ENCODE results near the gene AUTS2. TPM values are rescaled to one million over a fixed set of nuclear protein-coding genes. Genes with fewer than 3 reads are reported as not detected.

AUTS2 gene
- total and polyA plus RNA-seq, 2 donors (not counting 1 experiment from before 2014, with no cell fraction given), result 0.60 to 9.1 TPM

- no peak overlapping the region for H2AFZ ChIP-seq (ENCODE audit: low read length)
- H3K4me3 ChIP-seq (replicated peaks in 1 of 4; ENCODE audit: control extremely low read depth in 1 of 4, insufficient read depth in 1 of 4, low read depth in 3 of 4, low read length in 4 of 4), result no peak overlapping the region
- H3K27me3 ChIP-seq (ENCODE audit: control insufficient read depth, insufficient read depth, low read length), result no peaks in the 10 kb centered on the region
- no peak for TF ChIP-seq EZH2 (IDR thresholded peaks at IDR 0.05; ENCODE audit: low read length, missing control alignments)
- no peak for TF ChIP-seq CTCF (conservative IDR thresholded peaks at IDR 0.05 in 1 of 2, IDR thresholded peaks at IDR 0.05 in 1 of 2; ENCODE audit: low read depth in 1 of 2, low read length in 2 of 2)
- no peaks in the 10 kb centered on the region for H4K20me1 ChIP-seq (ENCODE audit: control insufficient read depth, extremely low read depth, insufficient read depth, low read length)
- H3K9ac ChIP-seq (ENCODE audit: insufficient read depth, low read length), result no peak overlapping the region
- DNase-seq (ENCODE audit: low read depth in 2 of 2), result no peak
- no peaks in the 10 kb centered on the region for H3K36me3 ChIP-seq (ENCODE audit: control insufficient read depth, insufficient read depth, low read length)
- H3K4me2 ChIP-seq (ENCODE audit: extremely low read depth, insufficient read depth, low read length), result no peak overlapping the region
- no peak overlapping the region for H3K27ac ChIP-seq (ENCODE audit: insufficient read depth, low read length)
- H3K79me2 ChIP-seq (ENCODE audit: control insufficient read depth, insufficient read depth, low read length), result no peaks in the 10 kb centered on the region
- no peaks in the 10 kb centered on the region for H3K9me3 ChIP-seq (ENCODE audit: control insufficient read depth, insufficient read depth, low read depth, low read length)
- no peaks in the 10 kb centered on the region for H3K4me1 ChIP-seq (ENCODE audit: control insufficient read depth, extremely low read depth, insufficient read depth, low read length)
Measured at GRCh38 chr7:70759674-70760073, 1161.4 kb downstream of the AUTS2 start.

- Histone ChIP-seq H3K9ac (ENCODE audit: insufficient read depth, low read length) (no peak overlapping the region), H3K4me1 (ENCODE audit: control insufficient read depth, extremely low read depth, insufficient read depth, low read length) (no peaks in the 10 kb centered on the region), H2AFZ (ENCODE audit: low read length) (no peak overlapping the region), H3K27me3 (ENCODE audit: control insufficient read depth, insufficient read depth, low read length) (no peaks in the 10 kb centered on the region), H4K20me1 (ENCODE audit: control insufficient read depth, extremely low read depth, insufficient read depth, low read length) (no peaks in the 10 kb centered on the region), H3K9me3 (ENCODE audit: control insufficient read depth, insufficient read depth, low read depth, low read length) (no peaks in the 10 kb centered on the region), H3K4me2 (ENCODE audit: extremely low read depth, insufficient read depth, low read length) (no peak overlapping the region), H3K36me3 (ENCODE audit: control insufficient read depth, insufficient read depth, low read length) (peaks cover 4% of the 10 kb centered on the region), H3K79me2 (ENCODE audit: control insufficient read depth, insufficient read depth, low read length) (no peaks in the 10 kb centered on the region), H3K27ac (ENCODE audit: insufficient read depth, low read length) (no peak overlapping the region), H3K4me3 (replicated peaks in 1 of 4; ENCODE audit: control extremely low read depth in 1 of 4, insufficient read depth in 1 of 4, low read depth in 3 of 4, low read length in 4 of 4) (no peak overlapping the region)
- TF ChIP-seq CTCF (conservative IDR thresholded peaks at IDR 0.05 in 1 of 2, IDR thresholded peaks at IDR 0.05 in 1 of 2; ENCODE audit: low read depth in 1 of 2, low read length in 2 of 2) (no peak), EZH2 (IDR thresholded peaks at IDR 0.05; ENCODE audit: low read length, missing control alignments) (no peak)
- DNase-seq (ENCODE audit: low read depth in 2 of 2), result no peak
Measured at GRCh38 chr7:70761711-70762328, 1163.5 kb downstream of the AUTS2 start.

GRCh38 chr7:70762696-70763095 is 1164.4 kb downstream of the AUTS2 start:
- Histone ChIP-seq H3K9ac (ENCODE audit: insufficient read depth, low read length) (no peak overlapping the region), H4K20me1 (ENCODE audit: control insufficient read depth, extremely low read depth, insufficient read depth, low read length) (no peaks in the 10 kb centered on the region), H3K4me3 (replicated peaks in 1 of 4; ENCODE audit: control extremely low read depth in 1 of 4, insufficient read depth in 1 of 4, low read depth in 3 of 4, low read length in 4 of 4) (no peak overlapping the region), H3K27ac (ENCODE audit: insufficient read depth, low read length) (no peak overlapping the region), H3K27me3 (ENCODE audit: control insufficient read depth, insufficient read depth, low read length) (no peaks in the 10 kb centered on the region), H3K4me2 (ENCODE audit: extremely low read depth, insufficient read depth, low read length) (no peak overlapping the region), H3K36me3 (ENCODE audit: control insufficient read depth, insufficient read depth, low read length) (peaks cover 4% of the 10 kb centered on the region), H3K79me2 (ENCODE audit: control insufficient read depth, insufficient read depth, low read length) (no peaks in the 10 kb centered on the region), H3K9me3 (ENCODE audit: control insufficient read depth, insufficient read depth, low read depth, low read length) (no peaks in the 10 kb centered on the region), H3K4me1 (ENCODE audit: control insufficient read depth, extremely low read depth, insufficient read depth, low read length) (no peaks in the 10 kb centered on the region), H2AFZ (ENCODE audit: low read length) (no peak overlapping the region)
- no peak for TF ChIP-seq EZH2 (IDR thresholded peaks at IDR 0.05; ENCODE audit: low read length, missing control alignments)
- no peak for TF ChIP-seq CTCF (conservative IDR thresholded peaks at IDR 0.05 in 1 of 2, IDR thresholded peaks at IDR 0.05 in 1 of 2; ENCODE audit: low read depth in 1 of 2, low read length in 2 of 2)
- no peak for DNase-seq (ENCODE audit: low read depth in 2 of 2)
